B cell (primary cell): ENCODE data around the gene FRMD4A.

Experiments used
- CTCF ChIP-seq: fragments of 200-600 bp; IDR thresholded peaks from one replicate; pipeline ENCODE4 v1.8.0; 2022; ENCODE audit warnings: antibody characterized with exemption, mild to moderate bottlenecking
- EZH2 ChIP-seq: IDR thresholded peaks from 2 replicates; pipeline ENCODE4 v1.6.1; 2012; ENCODE audit warnings: borderline replicate concordance, low read depth, mild to moderate bottlenecking, moderate library complexity, low read length; ENCODE audit not compliant: insufficient read depth, poor library complexity, severe bottlenecking

- TF ChIP-seq CTCF (no peak), EZH2 (no peak)
Measured at GRCh38 chr10:13678101-13678843, 652.5 kb downstream of the FRMD4A start.
